KG1 (cell line): ENCODE results near the gene TMEM225B.
"Not testable (repeated sequence)": the region's sequence is repeated elsewhere in the genome, so short reads cannot be mapped to it uniquely, and the experiment has no call there.

ENCODE experiments used
- DNase-seq: peaks from one replicate; lab custom pipeline; 2025; lab: John Stamatoyannopoulos, UW

Gene TMEM225B

DNA sequence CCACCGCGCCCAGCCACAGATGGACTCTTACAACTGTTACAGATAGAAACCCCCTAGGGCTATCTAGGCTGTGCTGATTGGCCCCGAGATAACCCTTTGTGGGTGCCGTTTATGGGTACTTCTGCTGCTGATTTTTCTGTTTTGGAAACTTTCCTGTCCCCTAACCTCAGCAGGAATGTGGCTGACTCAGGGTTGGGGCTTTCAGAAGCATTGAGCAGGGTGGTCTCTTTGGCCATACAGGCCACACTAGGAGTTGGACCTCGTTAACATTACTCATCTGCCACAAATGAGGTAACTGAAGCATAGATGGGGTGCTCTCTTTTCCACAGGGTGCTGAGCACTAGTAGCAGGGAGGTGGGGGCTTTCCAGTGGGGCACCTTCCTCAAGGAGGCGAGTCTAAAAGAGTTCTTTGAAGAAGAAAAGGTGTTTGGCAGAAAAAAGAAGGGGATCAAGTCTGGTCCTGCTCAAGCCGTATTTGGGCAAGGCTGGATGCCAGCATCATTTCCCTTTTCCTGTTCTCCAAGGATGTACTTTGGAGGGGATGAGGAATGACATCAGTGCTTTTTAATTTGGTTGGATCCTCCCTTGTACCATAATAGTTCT lies 25.1 kb downstream of the TMEM225B start:
- DNase-seq = no peak

DNA sequence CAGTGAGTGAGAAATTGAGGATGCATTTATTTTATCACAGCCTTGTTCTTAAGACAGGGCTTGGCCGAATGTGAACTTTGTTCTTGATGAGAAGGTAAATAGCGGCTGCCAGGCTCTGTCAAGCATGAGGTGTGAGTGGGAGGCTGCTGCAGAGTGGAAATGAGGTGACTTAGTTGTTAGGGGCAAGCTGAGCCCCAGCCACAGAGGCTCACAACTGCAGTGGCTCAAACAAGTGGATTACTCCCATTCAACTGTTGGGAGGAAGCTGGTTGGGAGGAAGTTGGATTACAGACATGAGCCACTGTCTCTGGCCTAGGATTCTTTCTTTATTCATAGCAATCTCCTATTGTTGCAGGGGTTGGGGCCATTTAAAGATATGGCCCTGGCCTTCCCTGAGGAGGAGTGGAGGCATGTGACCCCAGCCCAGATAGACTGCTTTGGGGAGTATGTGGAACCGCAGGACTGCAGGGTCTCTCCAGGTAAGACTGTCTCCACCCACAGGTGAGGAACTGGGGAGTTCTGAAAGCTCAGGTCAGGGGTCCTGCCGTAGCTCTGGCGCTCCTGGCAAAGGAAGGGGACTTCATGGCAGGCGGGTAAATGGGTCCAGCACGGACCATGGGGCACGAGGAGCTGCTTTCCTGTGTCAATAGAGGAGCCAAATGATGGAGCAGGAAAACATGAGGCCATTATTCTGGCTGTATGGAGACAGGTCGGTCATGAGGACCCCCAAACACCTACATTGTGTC lies 25.8 kb downstream of the TMEM225B start:
- DNase-seq = no peak

DNA sequence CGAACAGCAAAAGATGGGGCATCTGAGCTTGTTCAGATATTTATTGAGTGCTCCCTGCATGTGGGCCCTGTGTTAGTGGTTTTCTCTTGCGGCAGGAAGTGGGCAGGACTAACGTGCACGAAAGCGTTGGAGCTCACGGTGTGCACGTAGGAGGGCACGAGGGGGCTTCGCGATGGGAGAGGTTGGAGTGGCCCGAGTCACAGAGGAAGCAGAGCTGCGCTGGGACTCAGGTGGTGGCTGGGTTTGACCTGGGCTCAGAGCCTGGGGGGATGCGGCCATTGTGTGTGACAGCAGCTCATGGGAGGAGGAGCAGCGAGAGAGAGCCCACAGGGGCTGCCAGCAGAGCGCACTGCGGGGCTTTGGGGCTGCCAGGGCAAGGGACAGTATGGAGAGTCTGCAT lies 26.4 kb downstream of the TMEM225B start:
- no peak for DNase-seq

DNA sequence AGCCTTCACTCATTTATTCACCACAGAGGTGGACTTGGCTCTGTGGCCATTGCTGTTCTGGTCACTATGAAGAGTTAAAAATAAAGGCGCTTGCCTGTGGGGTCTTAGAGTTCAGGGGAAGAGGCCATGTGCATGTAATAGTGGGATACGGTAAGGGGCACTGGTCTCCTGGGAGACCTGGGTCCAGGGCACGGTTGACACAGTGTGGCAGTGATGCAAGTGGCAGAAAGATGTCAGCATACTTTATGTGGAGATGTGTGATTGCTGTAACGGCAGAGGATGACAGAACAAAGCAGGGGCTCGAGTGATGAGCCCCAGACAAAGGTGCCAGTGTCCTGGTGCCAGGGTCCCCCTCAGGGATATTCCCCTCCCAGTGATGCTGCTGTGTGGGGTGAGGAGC lies 27.3 kb downstream of the TMEM225B start:
- DNase-seq = no peak

DNA sequence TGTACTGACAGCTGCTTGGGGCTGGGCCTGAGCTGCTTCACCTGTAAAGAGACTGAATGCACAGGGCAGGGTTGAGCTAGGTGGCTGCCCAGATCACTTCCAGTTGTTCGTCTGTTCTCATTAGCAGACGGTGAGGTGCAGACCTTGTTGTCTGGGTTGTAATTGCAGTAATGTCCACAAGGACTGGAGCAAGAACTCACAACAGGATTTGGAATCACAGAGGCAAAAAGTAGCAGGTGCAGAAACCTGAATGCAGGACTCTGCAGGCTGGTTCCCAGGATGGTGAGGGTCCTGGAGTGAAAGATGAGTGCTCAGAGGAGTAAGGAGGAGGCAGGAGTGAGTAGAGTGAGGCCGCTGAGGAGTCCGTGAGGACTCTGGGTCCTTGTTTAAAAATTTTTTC lies 27.9 kb downstream of the TMEM225B start:
- DNase-seq = no peak

DNA sequence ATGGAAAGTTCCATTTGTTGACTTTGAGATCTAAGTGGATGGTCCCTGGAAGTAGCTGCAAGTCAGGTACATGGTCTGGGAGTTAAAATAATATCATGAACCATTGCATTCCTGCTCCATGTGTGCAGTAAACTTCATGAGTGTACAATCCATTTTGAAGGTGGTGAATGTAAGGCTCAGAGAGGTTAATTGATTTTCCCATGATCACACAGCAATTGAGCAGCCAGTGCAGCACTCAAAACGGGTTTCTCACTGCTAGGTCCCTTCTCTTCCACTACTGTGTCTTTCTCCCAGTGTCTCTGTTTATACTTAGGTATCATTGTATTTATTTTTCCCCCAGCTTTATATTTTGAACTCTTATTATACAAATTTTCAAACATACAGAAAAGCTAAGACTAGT lies 28.6 kb downstream of the TMEM225B start:
- DNase-seq = no peak

DNA sequence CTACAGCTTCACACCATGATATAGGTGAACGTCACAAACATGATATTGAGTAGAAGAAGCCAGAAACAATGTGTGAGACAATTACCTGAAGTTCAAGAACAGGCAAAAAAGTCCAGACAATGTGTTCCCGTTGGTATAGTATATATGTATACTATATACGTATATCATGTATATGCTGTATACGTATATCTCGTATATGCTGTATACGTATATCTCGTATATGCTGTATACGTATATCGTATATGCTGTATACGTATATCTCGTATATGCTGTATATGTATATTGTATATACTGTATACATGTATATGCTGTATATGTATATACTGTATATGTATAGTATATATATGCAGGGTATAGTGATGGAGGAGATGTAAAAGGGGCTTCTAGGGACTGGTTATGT lies 29.4 kb downstream of the TMEM225B start:
- DNase-seq = no peak

DNA sequence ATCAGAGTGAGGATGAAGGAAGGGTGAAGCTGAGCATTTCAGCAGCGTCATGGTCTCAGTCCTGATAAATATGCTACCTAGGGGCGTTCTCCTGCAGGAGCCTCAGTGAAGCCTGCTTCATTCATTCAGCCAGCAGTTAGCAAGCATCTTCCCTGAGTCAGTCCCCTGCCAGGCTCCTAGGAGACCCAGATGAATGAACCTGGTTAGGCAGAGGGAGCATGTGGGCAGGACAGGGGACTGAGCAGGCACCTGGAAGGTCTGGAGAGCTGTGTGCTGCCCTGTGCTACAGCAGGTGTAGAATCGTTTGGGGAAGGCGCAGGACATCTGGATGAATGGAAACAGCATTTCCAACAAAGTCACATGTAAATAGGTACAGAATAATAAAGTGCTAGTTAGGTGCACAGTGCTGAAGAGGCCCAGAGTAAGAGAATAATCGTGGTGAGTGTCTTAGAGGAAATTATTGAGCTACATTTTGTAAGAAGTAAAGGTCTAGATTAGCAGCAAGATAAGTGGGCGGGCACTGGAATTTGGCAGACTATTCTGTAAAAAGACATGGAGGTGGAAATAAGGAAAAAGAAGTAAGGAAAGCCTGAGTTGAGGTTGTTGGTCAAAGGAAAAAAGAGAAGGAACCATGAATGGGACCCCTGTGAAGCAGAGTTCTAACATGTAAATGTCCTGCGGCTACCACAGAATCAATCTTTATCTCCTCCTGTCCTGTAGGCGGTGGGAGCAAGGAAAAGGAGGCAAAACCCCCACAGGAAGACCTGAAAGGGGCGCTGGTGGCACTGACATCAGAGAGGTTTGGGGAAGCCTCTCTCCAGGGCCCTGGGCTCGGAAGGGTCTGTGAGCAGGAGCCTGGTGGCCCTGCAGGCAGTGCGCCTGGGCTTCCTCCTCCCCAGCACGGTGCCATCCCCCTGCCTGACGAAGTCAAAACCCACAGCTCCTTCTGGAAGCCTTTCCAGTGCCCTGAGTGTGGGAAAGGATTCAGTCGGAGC lies 30.7 kb downstream of the TMEM225B start:
- DNase-seq = no peak

DNA sequence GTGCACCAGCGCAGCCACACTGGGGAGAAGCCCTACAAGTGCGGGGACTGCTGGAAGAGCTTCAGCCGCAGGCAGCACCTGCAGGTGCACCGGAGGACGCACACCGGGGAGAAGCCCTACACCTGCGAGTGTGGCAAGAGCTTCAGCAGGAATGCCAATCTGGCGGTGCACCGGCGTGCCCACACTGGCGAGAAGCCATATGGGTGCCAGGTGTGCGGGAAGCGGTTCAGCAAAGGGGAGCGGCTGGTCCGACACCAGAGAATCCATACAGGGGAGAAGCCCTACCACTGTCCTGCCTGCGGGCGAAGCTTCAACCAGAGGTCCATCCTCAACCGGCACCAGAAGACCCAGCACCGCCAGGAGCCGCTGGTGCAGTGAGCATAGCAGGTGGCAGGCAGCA lies 31.6 kb downstream of the TMEM225B start:
- no peak for DNase-seq

DNA sequence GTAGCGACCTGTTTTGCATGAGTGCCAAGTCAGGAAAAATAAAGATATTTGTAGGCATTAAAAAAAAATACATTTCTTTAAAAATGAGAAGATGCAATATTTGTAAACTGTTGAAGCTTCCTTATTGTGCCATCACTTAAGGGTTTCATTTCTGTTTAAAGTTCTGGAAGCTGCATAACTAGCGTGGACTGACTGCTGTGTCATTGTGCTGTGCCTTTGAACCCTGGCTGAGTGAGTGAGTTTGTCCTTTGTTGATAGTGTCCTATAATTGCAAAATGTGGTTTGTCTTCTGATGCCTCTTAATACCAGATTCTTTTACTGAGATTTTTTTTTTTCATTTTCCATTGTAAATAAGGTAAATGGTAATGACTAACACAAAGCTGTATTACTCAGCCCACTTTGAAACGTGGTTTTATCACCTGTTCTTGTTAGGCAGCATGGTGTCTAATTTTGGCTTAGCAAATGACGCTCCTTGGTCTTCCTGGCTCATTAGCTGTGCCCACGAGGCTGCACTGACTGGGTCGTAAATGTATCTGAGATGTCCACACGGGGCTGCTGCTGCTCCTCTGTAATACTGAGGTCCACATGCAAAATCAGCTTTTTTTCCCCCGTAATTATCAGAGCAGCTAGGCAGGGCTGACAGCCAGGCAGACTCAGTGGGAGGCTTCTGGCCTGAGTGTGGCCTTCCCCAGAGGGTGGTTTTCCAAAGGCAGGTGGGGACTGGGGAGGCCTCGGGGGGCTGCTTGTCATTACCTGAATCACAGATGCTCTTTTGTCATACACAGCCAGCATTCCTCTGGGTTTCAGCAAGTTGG lies 33.4 kb downstream of the TMEM225B start:
- DNase-seq = no peak

DNA sequence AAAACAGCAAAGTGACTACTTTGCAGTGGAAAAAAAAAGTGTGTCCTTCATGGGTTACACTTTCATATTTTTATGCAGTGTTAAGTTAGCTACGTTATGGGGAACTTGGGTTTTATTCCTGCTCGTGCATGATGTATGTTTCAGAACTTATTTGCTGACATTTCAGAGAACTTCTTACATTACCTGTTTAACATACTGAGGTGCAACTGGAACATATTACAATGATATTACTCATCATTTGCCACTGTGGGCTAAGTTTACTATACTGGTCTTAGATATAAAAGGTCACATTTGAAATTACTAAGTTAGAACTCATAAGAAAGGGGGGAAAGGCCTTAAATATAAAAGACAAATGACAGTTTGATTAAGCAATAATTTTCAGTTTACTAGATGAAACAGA lies 39.3 kb downstream of the TMEM225B start:
- DNase-seq = not testable (repeated sequence)

DNA sequence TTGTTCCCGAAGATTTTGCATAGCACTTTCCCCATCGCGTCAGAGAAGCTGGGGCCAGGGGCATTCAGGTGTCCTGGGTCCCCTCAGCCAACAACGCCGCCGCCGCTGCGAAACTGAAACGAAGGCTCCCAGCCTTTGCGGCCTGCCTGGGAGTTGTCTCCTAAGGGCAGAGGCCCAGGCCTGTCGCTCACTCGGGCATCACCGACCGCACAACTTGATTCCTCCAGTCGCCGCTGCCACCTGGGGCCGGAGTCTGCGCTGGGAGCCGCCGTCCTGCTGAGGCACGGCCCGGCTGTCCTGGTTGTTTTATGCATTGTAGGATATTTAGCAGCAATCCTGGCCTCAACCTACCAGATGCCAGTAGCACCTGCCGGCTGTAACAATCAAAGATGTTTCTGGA lies 40.7 kb downstream of the TMEM225B start:
- no peak for DNase-seq

DNA sequence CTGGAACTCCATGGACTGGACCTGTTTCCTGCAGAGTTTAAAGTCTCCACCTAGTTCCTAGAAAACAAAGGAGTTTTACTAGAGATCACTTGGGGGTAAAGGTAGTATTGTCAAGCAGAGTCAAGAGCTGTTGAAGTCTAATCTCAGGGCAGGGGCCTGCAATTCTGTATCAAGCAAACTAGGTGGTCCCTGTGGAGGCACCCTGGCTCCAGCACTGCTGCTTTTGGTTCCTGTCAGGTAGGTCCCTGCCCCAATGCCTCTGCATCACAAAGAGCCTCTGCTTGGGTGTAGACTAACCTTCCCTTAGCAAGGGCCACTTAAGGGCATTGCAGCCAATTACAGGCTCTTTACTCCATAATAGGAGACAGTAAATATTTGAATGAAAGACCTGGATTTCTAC lies 41.2 kb downstream of the TMEM225B start:
- DNase-seq = no peak

DNA sequence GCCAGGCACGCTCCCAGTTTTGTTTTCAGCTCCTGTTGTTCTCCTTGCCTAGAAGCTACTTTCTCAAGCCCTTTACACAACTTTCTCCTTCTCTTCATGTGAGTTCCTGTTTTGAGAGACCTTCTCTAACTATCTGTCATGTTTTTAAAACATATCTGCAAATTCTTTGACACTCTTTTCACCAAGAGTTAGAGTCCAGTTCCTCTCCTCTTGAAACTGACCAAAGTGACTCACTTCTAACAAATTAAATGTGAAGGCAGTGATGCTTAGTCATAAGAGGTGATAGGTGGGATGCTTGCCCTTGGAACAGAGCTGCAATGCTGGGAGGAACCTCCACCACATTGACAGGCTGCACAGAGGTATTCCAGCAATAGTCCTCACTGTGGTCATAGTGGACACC lies 44.0 kb downstream of the TMEM225B start:
- no peak for DNase-seq

DNA sequence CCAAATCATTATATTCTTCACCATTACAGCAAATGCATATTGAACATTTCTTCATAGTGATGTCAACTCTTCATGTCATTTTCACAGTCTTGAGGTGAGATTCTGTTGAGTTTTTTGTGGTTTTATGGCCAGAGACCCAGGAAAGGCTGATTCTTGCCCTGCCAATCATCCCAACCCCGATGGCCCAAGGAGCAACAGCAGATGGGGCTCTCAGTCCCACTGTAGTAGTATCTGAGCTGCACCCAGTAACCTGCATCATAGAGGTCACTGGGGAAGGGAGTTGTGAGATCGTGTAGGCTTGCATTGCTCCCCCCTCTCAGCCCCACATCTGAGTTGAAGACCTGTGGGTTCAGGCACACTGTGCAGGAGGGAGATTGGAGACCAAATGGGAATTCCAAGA lies 45.4 kb downstream of the TMEM225B start:
- no peak for DNase-seq

DNA sequence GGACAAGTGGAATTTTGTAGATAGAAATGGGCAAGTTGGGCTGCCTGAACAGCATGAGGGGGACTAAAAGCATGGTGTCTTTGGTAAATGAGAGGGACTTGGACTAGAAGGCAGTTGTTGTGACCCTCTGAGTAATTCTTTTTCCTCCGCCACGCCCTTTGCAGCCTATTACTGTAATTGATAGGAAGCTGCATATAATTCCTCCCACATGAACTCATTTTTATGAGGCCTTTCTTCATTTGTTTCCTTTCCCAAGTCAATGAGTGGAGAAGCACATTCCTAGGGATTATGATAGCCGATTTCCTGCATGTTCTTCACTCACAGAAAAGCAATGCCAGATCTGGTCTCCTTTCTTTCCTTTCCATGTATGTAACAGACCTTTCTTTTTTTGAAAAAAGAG lies 46.4 kb downstream of the TMEM225B start:
- DNase-seq = no peak

DNA sequence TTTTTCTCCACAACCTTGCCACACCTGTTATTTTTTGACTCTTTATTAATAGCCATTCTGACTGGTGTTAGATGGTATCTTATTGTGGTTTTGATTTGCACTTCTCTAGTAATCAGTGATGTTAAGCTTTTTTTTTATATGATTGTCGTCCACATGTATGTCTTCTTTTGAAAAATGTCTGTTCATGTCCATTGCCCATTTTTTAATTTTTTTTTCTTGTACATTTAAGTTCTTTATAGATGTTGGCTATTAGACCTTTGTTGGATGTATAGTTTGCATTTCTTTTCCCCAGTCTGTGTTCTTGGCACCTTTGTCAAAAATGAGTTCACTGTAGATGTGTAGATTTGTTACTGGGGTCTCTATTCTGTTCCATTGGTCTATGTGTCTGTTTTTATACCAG lies 47.5 kb downstream of the TMEM225B start:
- no peak for DNase-seq

DNA sequence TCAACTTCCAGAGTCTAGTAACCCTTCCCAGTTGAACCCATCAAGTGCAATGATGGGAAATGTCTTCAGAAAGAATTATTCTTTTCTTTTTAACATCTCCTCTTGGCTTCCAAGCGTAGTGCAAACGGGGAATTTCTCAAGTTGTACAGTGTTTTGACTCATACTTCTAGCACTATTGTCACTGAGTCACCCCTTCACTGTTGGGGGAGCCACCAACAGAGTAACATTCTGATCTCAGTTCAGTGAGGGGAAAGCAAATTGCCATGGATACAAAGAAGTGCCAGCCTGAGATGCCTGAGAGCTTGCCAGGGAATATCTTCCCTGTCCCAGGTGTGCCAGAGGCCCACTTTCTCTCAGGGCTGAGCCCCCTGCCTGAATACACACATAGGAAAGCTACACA lies 50.8 kb downstream of the TMEM225B start:
- no peak for DNase-seq

DNA sequence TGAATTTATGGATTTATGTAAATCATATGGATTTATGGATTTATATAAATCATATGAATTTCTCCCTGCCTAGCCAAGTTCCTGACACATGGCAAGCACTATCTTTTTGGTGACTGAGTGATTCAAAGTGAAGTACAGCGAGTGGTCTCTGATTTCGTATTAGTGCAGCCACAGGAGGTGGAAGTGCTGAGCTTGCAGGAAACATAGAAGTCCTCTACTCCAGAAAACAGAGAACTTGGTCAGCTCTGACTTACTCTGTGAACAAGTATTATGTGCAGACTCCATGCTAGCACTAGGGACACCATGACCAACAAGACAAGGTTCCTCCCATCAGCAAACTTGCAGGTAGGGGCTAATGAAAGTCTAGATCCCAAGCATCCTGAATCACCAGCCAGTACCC lies 53.2 kb downstream of the TMEM225B start:
- no peak for DNase-seq

DNA sequence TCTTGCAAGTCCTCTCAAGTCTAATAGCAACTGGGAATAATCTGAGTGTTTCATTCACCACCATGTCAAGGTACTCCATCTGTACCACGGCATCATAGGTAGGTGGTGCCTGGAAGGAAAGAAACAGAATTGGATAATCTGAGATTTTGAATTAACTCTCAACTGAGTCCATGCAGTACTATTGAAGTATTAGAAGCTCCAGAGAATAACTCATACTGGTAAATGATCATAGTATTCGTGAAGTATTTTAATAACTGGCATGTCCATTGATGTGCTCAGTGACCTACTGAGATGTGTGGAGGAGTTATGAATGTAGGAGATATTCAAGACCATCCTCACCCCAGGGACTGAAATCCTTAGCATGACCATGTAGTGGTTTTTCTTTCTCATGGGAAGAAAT lies 54.6 kb downstream of the TMEM225B start:
- no peak for DNase-seq

DNA sequence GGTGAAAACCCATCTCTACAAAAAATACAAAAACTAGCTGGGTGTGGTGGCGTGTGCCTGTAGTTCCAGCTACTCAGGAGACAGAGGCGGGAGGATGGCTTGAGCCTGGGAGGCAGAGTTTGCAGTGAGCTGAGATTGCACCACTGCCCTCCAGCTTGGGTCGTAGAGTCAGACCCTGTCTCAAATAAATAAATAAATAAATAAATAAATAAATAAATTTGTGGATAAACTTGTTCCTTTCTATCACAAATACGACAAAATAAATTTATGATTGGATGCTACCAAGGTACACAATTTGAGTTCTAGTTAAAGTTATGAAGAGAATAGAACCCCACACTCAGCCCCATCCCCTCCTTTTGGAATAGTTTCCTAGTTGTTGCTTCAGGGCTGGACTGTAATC lies 55.2 kb downstream of the TMEM225B start:
- not testable (repeated sequence) for DNase-seq

DNA sequence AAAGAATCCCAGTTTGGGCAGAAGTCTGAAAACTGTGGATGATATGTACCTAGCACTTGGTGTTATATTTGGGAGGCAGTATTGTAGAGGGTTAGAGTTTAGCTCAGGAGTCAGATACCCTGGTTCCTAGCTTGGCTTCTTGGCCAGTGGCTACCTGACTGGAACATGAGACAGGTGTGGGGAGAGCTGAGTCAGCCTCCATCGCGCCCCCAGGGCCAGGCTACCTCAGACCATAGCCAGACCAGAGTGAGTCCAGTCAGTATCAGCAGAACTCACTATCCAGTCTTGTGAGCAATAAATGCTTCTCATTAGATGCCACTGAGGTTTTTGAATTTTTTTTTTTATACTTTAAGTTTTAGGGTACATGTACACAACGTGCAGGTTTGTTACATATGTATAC lies 55.7 kb downstream of the TMEM225B start:
- no peak for DNase-seq
